IPS DF 4.7 (cell line): Measurements from ENCODE around the gene VSTM4.

Source experiments
- DNase-seq: peaks from one replicate; pipeline ENCODE4 v3.0.0-alpha.2; 2013; ENCODE audit warnings: low spot score; ENCODE audit errors: extremely low read depth

The VSTM4 gene

DNA sequence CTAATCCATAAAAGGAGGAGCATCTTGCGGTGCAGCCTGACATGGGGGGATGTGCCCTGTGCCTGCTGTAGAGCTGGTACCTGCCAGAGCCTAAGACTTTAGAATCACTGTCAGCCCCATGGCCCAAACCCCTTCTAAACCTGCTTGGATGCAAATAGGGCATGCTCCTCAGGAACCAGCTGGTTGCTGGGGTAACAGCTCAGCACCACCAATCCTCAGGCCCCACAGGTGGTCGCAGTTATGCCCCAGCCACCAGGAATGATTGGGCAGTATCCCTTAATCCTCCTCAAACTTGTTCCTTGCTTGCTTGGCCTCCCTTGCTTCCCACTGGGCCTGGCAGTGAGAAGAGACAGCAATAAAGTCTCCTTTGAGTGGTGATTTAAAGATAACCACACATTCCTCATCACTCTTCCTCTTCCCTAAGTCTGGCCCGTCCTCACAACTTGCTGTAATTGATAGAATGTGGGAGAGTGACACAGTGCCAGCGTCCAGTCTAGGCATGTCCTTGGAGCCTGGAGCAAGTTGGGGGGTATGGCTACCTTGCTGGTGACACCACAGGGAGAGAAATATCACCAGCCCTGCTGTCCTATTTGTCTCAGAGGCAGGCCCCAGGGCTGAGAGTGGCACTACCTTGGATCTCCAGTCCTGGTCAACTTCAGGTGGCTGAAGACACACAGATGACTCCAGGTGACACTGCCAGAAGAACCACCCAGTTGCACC lies 43.0 kb downstream of the VSTM4 start:
- DNase-seq, result no peak

DNA sequence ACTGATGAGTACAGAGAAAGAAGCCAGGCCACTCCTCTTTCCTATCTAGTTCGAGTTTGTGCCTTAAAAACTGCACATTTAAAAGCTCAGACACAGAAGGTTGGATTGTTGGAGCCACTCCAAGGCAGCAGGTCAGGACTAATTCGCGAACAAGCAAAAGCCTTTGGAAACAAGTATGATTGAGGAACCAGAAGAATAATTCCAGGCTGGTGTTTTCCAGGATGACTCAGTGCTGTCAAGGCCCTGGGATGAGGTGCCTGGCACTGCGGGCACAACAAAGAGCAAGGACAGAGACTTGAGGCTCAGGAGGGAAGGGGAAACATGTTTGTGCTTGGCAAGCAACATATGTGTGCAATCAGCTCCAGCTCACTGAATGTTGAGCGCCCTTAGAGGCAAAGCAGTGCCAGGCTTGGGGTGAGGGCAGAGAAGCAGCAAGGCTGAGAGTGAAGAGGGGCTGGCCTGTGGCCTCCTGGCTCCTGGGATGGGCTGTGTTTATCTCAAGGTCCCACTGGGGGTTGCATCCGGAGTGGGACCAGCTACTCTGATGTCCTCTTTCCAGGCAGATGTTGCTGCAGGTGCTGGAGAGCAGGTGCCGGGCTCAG lies 44.1 kb downstream of the VSTM4 start:
- DNase-seq, result no peak

DNA sequence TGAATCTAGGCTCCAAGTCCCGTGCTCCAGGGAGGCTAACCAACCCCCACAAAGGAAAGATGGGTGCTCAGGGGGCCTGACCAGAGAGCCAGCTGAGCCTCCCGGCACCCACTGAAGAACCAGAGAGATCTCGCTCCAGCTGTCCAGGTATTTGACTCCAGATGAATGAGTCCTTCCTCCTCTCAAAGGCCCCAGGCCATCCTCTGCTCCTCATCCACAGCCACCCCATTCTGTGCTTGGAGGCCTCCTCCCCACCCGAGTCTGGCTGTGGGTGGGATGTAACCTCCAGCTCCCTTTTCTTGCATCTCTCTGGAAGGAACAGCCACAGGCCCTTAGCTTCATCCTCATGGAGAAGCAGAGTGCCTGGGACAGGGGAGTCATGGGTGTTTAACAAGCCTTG lies 44.6 kb downstream of the VSTM4 start:
- DNase-seq, result no peak

DNA sequence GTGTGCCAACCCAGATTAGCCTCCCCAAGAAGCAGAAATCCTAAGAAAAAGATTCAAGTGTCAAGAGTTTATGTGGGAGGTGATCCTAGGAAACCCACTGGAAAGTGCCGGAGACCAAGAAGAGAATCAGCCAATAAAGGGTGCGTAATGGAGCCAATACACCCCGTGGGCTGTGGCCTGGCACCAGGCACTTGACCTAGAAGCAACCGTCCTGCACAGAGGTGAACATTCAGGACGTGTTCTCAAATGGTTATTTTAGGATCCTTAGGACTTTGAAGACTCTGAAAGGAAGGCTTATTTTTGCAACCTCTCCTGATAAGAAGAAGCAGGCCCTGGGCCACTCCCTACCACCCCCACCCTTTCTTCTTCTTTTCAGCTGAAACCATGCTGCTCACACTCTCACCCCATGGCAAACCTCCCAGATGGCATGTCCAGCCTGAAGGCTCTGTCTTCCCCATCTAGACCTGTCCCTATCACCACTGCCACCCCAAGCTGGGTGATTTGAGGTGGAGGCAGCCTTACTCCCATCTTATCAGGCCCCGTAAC lies 46.6 kb downstream of the VSTM4 start:
- DNase-seq, result no peak

GRCh38 chr10:49068209-49068608 lies 47.1 kb downstream of the VSTM4 start:
- DNase-seq, result no peak

GRCh38 chr10:49066944-49067730 lies 48.2 kb downstream of the VSTM4 start:
- no peak for DNase-seq

DNA sequence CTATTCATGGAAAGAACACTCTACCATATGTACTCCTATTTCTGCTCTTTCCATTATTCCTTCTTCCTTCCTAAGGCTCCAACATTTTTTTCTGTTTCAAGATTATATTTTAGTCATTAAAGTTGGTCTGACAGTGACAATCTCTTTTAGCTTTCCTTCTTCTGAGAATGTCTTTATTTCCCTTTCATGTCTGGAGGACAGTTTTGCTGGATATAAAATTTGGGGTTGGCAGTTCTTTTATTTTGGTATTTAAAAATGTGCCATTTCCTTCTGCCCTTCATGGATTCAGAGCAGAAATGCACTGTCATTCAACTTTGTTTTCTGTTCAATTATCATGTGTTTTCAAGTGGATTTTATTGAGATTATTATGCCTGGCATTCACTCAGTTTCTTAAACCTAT lies 53.1 kb downstream of the VSTM4 start:
- DNase-seq, result no peak

DNA sequence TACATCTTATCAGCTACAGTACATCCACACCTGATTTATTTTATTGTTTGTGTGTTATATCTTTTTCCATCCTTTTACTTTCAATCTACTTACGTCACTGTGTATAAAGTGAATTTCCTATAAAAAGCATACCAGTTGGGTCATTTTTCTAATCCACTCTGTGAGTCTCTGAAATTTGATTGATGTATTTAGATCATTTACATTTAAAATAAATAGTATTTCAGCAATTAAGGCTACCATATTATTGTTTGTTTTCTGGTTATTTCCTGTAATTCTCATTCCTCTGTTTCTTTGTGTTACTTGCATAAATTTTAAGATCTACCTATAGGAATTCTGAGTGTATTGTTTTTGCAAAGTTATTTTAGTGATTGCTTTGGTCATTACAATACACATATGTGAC lies 53.7 kb downstream of the VSTM4 start:
- DNase-seq, result no peak

GRCh38 chr10:49058463-49059255 lies 56.7 kb downstream of the VSTM4 start:
- DNase-seq, result no peak

- DNase-seq, result no peak
Measured at GRCh38 chr10:49057231-49057880, 58.0 kb downstream of the VSTM4 start.

DNA sequence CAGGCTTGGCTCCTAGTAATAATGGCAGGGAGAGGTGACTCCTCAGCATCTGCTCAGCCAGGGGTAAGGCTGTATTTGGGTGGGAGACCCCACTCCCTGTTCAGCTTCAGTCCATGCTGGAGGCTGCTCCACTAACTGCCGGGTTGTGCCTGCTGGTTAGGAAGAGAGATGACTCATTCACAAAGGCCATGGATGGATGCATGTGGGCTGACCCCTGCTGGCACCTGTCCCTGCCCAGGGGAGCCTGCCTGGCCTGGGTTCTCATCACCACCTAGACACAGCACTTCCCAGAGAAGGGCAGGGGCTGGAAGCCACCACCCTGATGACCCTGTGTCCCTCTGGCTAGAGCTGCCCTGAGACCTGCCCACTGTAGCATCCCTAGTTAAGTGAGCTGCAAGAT lies 59.0 kb downstream of the VSTM4 start:
- DNase-seq, result no peak

DNA sequence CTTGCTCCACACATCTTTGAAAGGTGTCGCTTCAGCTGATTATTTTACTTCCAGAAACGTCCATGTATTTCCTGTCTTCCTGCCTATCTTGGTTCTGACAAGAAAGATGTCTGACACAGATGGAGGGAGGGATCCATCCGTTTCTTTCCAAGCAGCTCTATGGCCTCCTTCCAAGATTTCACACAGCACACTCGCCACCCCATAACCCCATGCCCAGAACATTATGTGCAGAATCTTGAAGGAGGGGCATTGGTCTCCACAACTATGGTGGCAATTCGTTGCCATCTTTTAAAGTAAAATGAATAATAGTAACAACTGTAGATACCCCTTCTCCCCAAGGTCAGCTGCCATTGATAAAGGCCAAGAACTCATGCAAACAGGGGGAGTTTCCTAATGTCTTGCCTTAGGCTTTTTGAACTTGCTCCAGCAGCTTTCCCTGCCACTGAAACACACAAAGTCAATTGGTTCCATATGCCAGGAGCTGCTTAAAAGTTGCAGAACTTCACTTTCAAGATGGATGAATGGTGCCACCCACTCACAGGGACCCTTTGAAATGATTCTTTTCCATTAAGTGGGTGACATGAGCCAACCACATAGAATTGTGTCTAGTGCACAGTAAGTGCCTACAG lies 60.0 kb downstream of the VSTM4 start:
- DNase-seq, result no peak

DNA sequence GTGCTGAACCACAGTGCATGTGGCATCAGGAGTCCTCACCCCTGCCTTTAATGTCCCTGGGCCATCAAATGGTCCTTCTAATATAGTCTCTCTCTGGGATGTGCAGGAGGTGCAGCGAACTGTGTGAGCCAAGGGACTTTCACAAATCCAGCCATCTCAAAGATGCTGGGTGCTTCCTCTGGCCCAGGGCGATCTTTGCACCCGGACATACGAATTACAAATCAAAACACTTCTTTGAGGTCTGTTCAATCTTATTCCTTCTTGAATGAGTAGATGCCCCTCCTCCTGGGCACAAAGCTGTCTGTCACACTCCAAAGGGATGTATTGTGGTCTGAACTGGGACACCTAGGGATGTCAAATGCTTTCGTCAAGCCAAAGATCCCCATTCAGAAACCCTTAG lies 60.6 kb downstream of the VSTM4 start:
- DNase-seq, result no peak

DNA sequence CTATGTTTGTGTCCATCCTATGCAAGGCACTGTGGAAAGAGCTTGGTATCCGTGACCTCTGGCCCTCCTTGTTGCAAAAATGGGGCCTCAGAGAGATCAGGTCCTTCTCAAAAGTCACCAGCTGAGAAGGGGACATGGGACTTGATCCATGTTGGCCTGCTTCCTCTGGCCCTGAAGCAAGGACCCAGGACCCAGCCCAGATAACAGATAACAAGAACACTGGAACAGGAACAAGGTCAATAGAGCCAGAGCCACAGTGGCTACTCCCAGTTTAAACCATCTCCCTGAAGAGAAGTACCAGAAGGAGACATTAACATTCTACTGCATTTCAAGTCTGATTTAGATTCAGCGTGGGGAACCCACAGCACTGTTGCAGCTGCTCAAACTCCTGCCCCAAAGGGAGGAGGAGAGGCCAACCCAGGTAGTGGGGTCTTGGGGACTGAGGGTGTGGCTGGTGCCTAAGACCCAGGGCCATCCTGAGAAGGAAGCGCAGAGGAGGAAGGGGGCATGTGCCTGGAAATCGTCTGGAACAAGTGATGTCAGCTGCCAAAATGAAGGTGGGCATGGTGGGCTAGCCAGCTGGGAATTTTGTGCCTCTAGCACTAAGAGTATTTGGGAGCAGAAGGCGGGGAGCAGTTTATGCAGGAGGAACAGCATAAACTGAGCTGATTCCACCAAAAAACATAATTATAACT lies 61.2 kb downstream of the VSTM4 start:
- no peak for DNase-seq

DNA sequence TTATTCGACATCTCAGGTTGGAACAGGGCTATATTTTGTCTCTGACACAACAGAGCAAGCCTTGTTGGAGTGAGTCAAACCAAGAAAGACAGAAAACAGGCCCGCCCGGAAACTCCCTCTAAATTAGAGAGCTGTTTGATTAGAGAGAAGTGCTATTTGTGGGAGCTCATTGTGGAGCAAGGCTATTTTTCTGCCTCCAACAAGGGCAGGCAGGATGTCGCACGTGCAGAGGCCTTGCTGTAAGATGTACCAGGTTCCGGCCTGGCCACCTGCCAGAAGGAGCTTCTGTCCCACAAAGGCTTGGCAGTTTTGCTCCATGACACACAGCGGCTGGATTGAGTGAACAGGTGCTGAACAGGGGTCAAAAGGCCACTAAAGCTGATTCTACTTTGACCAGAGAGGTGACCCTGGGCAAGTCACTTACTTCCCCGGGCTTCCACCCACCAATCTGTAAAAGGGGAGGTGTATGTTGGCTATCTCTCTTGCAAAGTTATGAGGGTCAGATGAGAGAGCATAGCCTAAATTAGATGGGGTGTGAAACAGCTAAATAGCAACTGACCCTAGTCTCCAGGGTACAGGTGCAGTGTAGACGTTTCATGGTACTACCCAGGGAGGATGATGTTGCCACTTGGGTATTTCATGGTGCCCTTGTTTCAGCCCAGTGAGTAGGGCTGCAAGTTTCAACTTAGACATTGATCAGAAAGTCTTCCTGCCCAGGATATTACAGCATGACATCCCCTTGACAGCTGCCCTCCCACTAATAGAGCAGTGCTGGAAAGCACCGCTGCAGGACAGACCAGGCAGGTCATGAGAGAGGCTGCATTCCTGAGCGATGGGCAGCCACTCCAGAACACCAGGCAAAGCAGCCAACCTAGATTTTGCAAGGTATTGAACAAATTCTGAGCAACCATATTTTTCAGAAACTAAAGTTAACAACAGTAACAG lies 62.0 kb downstream of the VSTM4 start:
- no peak for DNase-seq

DNA sequence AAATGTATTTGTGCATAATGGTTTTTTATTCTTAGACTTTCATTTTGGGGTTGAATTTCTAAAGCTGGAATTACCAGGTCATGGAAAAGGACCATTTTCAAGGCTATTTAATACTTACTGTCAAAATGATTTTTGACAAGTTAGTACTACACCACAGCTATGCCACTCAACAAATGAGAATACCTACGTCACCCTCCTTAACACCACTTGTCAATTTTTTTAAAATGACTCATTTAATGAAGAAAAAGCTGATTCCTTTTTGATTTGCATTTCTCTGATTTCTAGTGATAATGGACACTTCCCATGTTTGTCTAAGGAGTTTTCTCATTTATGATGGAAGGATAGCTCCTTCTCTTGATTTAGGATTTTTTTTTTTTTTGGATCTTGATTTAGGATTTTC lies 63.3 kb downstream of the VSTM4 start:
- no peak for DNase-seq

DNA sequence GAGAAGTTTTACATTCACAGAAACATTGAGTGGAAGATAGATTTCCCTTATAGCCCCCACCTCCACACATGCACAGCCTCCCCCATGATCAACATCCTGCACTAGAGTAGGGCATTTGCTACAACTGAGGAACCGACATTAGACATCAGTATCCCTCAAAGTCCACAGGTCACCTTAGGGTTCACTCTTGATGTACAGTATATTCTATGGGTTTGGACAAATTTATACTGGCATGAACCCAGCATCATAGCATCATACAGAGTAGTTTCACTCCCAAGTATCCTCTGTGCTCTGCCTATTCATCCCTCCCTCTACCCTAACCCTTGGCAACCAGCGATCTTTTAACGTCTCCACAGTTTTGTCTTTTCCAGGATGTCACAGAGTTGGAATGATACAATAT lies 64.4 kb downstream of the VSTM4 start:
- no peak for DNase-seq

- DNase-seq, result no peak
Measured at GRCh38 chr10:49050366-49050765, 65.0 kb downstream of the VSTM4 start.

DNA sequence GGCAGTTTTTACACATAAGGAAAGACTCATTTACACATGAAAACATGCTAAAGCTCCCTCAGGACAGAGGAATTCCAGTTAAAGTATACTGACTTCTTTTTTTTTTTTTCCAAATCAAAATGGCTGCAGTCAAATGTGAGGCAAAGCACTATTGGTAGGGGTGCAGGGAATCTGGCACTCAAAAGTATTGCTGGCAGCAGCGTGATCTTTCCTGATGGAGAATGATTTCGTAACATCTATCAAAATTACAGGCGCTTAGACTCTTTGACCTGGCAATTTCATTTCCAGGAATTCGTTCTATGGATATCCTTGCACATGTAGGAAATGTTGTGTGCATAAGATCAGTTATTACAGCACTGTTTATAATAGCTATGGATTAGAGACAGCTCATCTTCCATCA lies 65.7 kb downstream of the VSTM4 start:
- no peak for DNase-seq
